ENCODE measurements around the gene NRIP3.

NRIP3 gene

GRCh38 chr11:9003573-9004182 lies at the start of gene NRIP3:
Gene NRIP3 (minus strand): TSS chr11:9004001. CDS start chr11:9003935, 66 bp downstream.
- no peak for DNase-seq

GRCh38 chr11:9052316-9052715 lies 48.5 kb upstream of the NRIP3 start:
- DNase-seq, result no peak

GRCh38 chr11:9049959-9050358 lies 46.2 kb upstream of the NRIP3 start:
- no peak for DNase-seq

GRCh38 chr11:9047964-9048523 lies 44.2 kb upstream of the NRIP3 start:
- DNase-seq, result peak in 1 of 2 donors; percentile 49

- no peak for DNase-seq
Observed at GRCh38 chr11:9046481-9046880, 42.7 kb upstream of the NRIP3 start.

GRCh38 chr11:9042488-9042887 lies 38.7 kb upstream of the NRIP3 start:
- DNase-seq, result no peak

GRCh38 chr11:9041747-9042146 lies 37.9 kb upstream of the NRIP3 start:
- no peak for DNase-seq

- DNase-seq, result no peak
Observed at GRCh38 chr11:9040410-9040809, 36.6 kb upstream of the NRIP3 start.

- DNase-seq, result no peak
Observed at GRCh38 chr11:9039863-9040262, 36.1 kb upstream of the NRIP3 start.

- no peak for DNase-seq
Observed at GRCh38 chr11:9039198-9039597, 35.4 kb upstream of the NRIP3 start.

- DNase-seq, result no peak
Observed at GRCh38 chr11:9038541-9038940, 34.7 kb upstream of the NRIP3 start.

- no peak for DNase-seq
Observed at GRCh38 chr11:9037963-9038362, 34.2 kb upstream of the NRIP3 start.

- no peak for DNase-seq
Observed at GRCh38 chr11:9037046-9037780, 33.4 kb upstream of the NRIP3 start.

GRCh38 chr11:9030601-9031000 lies 26.8 kb upstream of the NRIP3 start:
- no peak for DNase-seq

- no peak for DNase-seq
Observed at GRCh38 chr11:9029422-9029821, 25.6 kb upstream of the NRIP3 start.

GRCh38 chr11:9028581-9028980 lies 24.8 kb upstream of the NRIP3 start:
- no peak for DNase-seq

- DNase-seq, result no peak
Observed at GRCh38 chr11:9025101-9025850, 21.5 kb upstream of the NRIP3 start.

GRCh38 chr11:9022961-9023680 lies 19.3 kb upstream of the NRIP3 start:
- no peak for DNase-seq

GRCh38 chr11:9020916-9021315 lies 17.1 kb upstream of the NRIP3 start:
- no peak for DNase-seq

- no peak for DNase-seq
Observed at GRCh38 chr11:9019861-9020260, 16.1 kb upstream of the NRIP3 start.

- no peak for DNase-seq
Observed at GRCh38 chr11:9017773-9018172, 14.0 kb upstream of the NRIP3 start.

GRCh38 chr11:9016916-9017642 lies 13.3 kb upstream of the NRIP3 start:
- DNase-seq, result no peak
